ENCODE data around the gene KCND1. TPM values are rescaled to one million over a fixed set of nuclear protein-coding genes. Genes with fewer than 3 reads are reported as not detected.

The KCND1 gene
- total and polyA plus RNA-seq, 8 donors, result 0.15 to 2.4 (median 0.45) TPM; not detected in 3

- H3K4me1 ChIP-seq, result peaks cover 0 to 28% (median 15%) of the 10 kb centered on the region in 4 donors
- intact Hi-C loops (cut with DNase I; ENCODE audit: low total_unique reads), result no loop called here
- no peaks in the 10 kb centered on the region for H3K27me3 ChIP-seq
- no peak for DNase-seq
- peak overlapping the region in 2 of 4 donors; percentile 59 to 71 for H3K4me3 ChIP-seq
- H3K9me3 ChIP-seq, result no peaks in the 10 kb centered on the region
- H3K36me3 ChIP-seq, result peaks cover 0 to 46% (median 43%) of the 10 kb centered on the region in 4 donors
- TF ChIP-seq CTCF (IDR thresholded peaks at IDR 0.05), result no peak
- no peak for TF ChIP-seq EP300 (IDR thresholded peaks at IDR 0.05)
- TF ChIP-seq POLR2AphosphoS5 (IDR thresholded peaks at IDR 0.05), result no peak
- no peak for TF ChIP-seq POLR2A (IDR thresholded peaks at IDR 0.05)
- peak overlapping the region in 4 of 5 donors; percentile 84 to 90 (median 88) for H3K27ac ChIP-seq
- WGBS, 5 donors, result 38 to 50% (median 44%) methylated on average over 7 to 8 of the region's 8 CpGs
These were observed 51.5 kb downstream of the KCND1 start for GRCh38 chrX:48919947-48920717.

GRCh38 chrX:48919360-48919841 is 52.2 kb downstream of the KCND1 start:
- intact Hi-C loops (cut with DNase I; ENCODE audit: low total_unique reads), result no loop called here
- no peak for DNase-seq
- H3K27ac ChIP-seq, result peak overlapping the region; percentile 80 to 90 (median 87)
- 0 to 45% (median 2%) methylated on average over 15 of the region's 15 CpGs for WGBS, 5 donors
- peak overlapping the region; percentile 56 to 71 (median 58) for H3K4me3 ChIP-seq
- no peaks in the 10 kb centered on the region for H3K27me3 ChIP-seq
- TF ChIP-seq CTCF (IDR thresholded peaks at IDR 0.05) (no peak), EP300 (IDR thresholded peaks at IDR 0.05) (no peak), POLR2A (IDR thresholded peaks at IDR 0.05) (no peak), POLR2AphosphoS5 (IDR thresholded peaks at IDR 0.05) (no peak)
- no peaks in the 10 kb centered on the region for H3K9me3 ChIP-seq
- peaks cover 0 to 46% (median 44%) of the 10 kb centered on the region in 4 donors for H3K36me3 ChIP-seq
- H3K4me1 ChIP-seq, result peaks cover 0 to 28% (median 15%) of the 10 kb centered on the region in 4 donors

GRCh38 chrX:48918643-48919340 is 52.9 kb downstream of the KCND1 start, which contains the start of gene PIM2:
Gene PIM2 (minus strand): TSS chrX:48919024. CDS start chrX:48918834, 190 bp downstream.
- intact Hi-C loops (cut with DNase I; ENCODE audit: low total_unique reads), result no loop called here
- DNase-seq, result peak; percentile 94 to 96
- Histone ChIP-seq H3K36me3 (peaks cover 0 to 45% (median 44%) of the 10 kb centered on the region in 4 donors), H3K27me3 (no peaks in the 10 kb centered on the region), H3K4me3 (peak within 1 kb of the TSS; percentile 56 to 71 (median 58)), H3K4me1 (peaks cover 0 to 28% (median 15%) of the 10 kb centered on the region in 4 donors), H3K9me3 (no peaks in the 10 kb centered on the region), H3K27ac (peak within 1 kb of the TSS; percentile 80 to 90 (median 87))
- TF ChIP-seq POLR2AphosphoS5 (IDR thresholded peaks at IDR 0.05), result peak; percentile 86 to 97 (median 94)
- no peak for TF ChIP-seq CTCF (IDR thresholded peaks at IDR 0.05)
- peak in 2 of 4 donors; percentile 63 to 75 for TF ChIP-seq POLR2A (IDR thresholded peaks at IDR 0.05)
- TF ChIP-seq EP300 (IDR thresholded peaks at IDR 0.05), result no peak
- WGBS, 5 donors, result 0 to 45% (median 8%) methylated on average over 7 to 51 of the region's 55 CpGs

DNA sequence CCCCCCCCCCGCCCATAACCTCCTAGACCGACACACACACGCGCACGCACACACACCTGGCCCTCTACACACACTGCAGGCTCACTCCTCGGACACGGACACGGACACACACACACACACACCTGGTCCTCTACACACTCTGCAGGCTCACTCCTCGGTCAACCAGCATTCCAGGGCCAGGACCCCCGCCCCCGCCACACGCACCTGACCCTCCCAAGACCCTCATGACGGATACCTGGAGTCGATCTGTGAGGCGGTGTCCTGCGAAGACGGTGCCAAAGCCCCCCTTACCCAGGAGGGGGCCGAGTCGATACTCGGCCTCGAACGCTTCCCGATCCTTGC is 53.4 kb downstream of the KCND1 start:
- DNase-seq, result no peak
- peaks cover 0 to 28% (median 15%) of the 10 kb centered on the region in 4 donors for H3K4me1 ChIP-seq

More for the DNA sequence above, 53.4 kb downstream of the KCND1 start:
- no peaks in the 10 kb centered on the region for H3K27me3 ChIP-seq
- H3K36me3 ChIP-seq, result peaks cover 0 to 44% (median 43%) of the 10 kb centered on the region in 4 donors
- no peaks in the 10 kb centered on the region for H3K9me3 ChIP-seq
- H3K4me3 ChIP-seq, result peak overlapping the region; percentile 56 to 71 (median 58)
- WGBS, 5 donors, result 6 to 46% (median 16%) methylated on average over 5 to 23 of the region's 23 CpGs
- TF ChIP-seq EP300 (IDR thresholded peaks at IDR 0.05) (no peak), POLR2AphosphoS5 (IDR thresholded peaks at IDR 0.05) (no peak), POLR2A (IDR thresholded peaks at IDR 0.05) (no peak), CTCF (IDR thresholded peaks at IDR 0.05) (no peak)
- intact Hi-C loops (cut with DNase I; ENCODE audit: low total_unique reads), result no loop called here
- H3K27ac ChIP-seq, result peak overlapping the region; percentile 74 to 90 (median 87)

Measured in stomach (tissue), 9 donors.